Measurements from ENCODE around the gene MLPH. TPM values are rescaled to one million over a fixed set of nuclear protein-coding genes. Genes with fewer than 3 reads are reported as not detected.

The MLPH gene
- total RNA-seq, 2 donors from 2014 or later, result 0.75 to 1.0 TPM

GRCh38 chr2:237572742-237573101, 85.7 kb downstream of the MLPH start:
- H3K27me3 Mint-ChIP-seq (ENCODE audit: insufficient read depth), result no peaks in the 10 kb centered on the region
- H3K9me3 Mint-ChIP-seq, result peaks cover 2% of the 10 kb centered on the region
- peaks cover 38% of the 10 kb centered on the region for H3K36me3 Mint-ChIP-seq (ENCODE audit: low read depth)
- peak; percentile 72 for DNase-seq
- peak overlapping the region; percentile 41 for H3K27ac Mint-ChIP-seq
- Histone ChIP-seq H3K9ac (ENCODE audit: extremely low read depth, low read length, poor library complexity, severe bottlenecking) (no peak overlapping the region), H3K4me1 (ENCODE audit: control insufficient read depth, insufficient read depth, low read length) (peaks cover 6% of the 10 kb centered on the region), H3K36me3 (ENCODE audit: control insufficient read depth, insufficient read depth, low read length) (peaks cover 30% of the 10 kb centered on the region), H3K9me3 (ENCODE audit: control insufficient read depth, low read length) (no peaks in the 10 kb centered on the region), H3K4me3 (ENCODE audit: low read length) (no peak overlapping the region), H3K27ac (ENCODE audit: low read depth, low read length) (no peak overlapping the region), H3K27me3 (ENCODE audit: control insufficient read depth, insufficient read depth, low read length, poor library complexity, severe bottlenecking) (no peaks in the 10 kb centered on the region)
- WGBS, 2 experiments (ENCODE audit: insufficient coverage in 1 of 2, insufficient read length in 1 of 2), result 92 to 96% methylated on average over 3 to 4 of the region's 4 CpGs
- no peak for TF ChIP-seq CTCF (conservative IDR thresholded peaks at IDR 0.05)
- peaks cover 30% of the 10 kb centered on the region for H3K4me1 Mint-ChIP-seq
- H3K4me3 Mint-ChIP-seq, result no peak overlapping the region

DNA sequence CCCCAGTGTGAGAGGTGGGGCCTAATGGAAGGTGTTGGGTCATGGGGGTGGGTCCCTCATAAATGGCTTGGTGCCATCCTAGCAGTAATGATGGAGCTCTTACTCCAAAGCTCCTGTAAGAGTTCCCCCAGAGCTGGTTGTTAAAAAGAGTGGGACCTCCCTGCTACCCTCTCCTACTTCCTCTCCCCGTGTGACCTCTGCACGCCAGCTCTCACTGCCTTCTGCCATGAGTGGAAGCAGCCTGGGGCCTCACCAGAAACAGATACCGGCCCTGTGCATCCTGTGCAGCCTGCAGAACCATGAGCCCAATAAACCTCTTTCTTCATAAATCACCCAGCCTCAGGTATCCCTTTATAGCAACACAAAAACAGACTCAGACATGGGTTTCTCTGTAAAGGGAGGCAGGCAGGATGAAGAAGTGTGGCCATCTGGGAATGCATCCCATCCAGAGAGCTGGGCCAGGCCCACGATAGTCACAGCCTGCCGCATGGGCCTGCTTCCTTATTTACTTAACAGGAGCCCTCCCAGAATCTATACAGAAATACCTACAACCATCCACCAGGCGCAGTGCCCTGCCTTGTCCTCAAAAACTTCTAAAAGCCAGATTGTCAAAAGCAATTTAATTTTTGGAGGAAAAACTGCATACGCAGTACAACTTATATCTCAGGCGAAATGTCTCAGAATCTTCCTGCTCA, 86.8 kb downstream of the MLPH start:
- peaks cover 2% of the 10 kb centered on the region for H3K9me3 Mint-ChIP-seq
- no peak for DNase-seq
- peaks cover 42% of the 10 kb centered on the region for H3K36me3 ChIP-seq (ENCODE audit: control insufficient read depth, insufficient read depth, low read length)
- peaks cover 46% of the 10 kb centered on the region for H3K36me3 Mint-ChIP-seq (ENCODE audit: low read depth)
- H3K27me3 ChIP-seq (ENCODE audit: control insufficient read depth, insufficient read depth, low read length, poor library complexity, severe bottlenecking), result no peaks in the 10 kb centered on the region
- no peak overlapping the region for H3K9ac ChIP-seq (ENCODE audit: extremely low read depth, low read length, poor library complexity, severe bottlenecking)
- peaks cover 6% of the 10 kb centered on the region for H3K4me1 ChIP-seq (ENCODE audit: control insufficient read depth, insufficient read depth, low read length)
- no peak overlapping the region for H3K4me3 Mint-ChIP-seq
- H3K27ac Mint-ChIP-seq, result peak overlapping the region; percentile 48
- 94% methylated on average over 2 to 8 of the region's 8 CpGs for WGBS, 2 experiments (ENCODE audit: insufficient coverage in 1 of 2, insufficient read length in 1 of 2)
- no peaks in the 10 kb centered on the region for H3K9me3 ChIP-seq (ENCODE audit: control insufficient read depth, low read length)
- TF ChIP-seq CTCF (conservative IDR thresholded peaks at IDR 0.05), result peak; percentile 14
- H3K4me1 Mint-ChIP-seq, result peaks cover 30% of the 10 kb centered on the region
- H3K4me3 ChIP-seq (ENCODE audit: low read length), result no peak overlapping the region
- no peak overlapping the region for H3K27ac ChIP-seq (ENCODE audit: low read depth, low read length)
- no peaks in the 10 kb centered on the region for H3K27me3 Mint-ChIP-seq (ENCODE audit: insufficient read depth)

- H3K36me3 ChIP-seq (ENCODE audit: control insufficient read depth, insufficient read depth, low read length), result peaks cover 48% of the 10 kb centered on the region
- H3K27ac Mint-ChIP-seq, result peak overlapping the region; percentile 48
- no peaks in the 10 kb centered on the region for H3K9me3 Mint-ChIP-seq
- H3K4me1 Mint-ChIP-seq, result peaks cover 30% of the 10 kb centered on the region
- peaks cover 50% of the 10 kb centered on the region for H3K36me3 Mint-ChIP-seq (ENCODE audit: low read depth)
- H3K4me1 ChIP-seq (ENCODE audit: control insufficient read depth, insufficient read depth, low read length), result peaks cover 6% of the 10 kb centered on the region
- DNase-seq, result no peak
- no peaks in the 10 kb centered on the region for H3K27me3 Mint-ChIP-seq (ENCODE audit: insufficient read depth)
- H3K9ac ChIP-seq (ENCODE audit: extremely low read depth, low read length, poor library complexity, severe bottlenecking), result no peak overlapping the region
- no peaks in the 10 kb centered on the region for H3K27me3 ChIP-seq (ENCODE audit: control insufficient read depth, insufficient read depth, low read length, poor library complexity, severe bottlenecking)
- no peak overlapping the region for H3K4me3 ChIP-seq (ENCODE audit: low read length)
- H3K27ac ChIP-seq (ENCODE audit: low read depth, low read length), result no peak overlapping the region
- H3K4me3 Mint-ChIP-seq, result no peak overlapping the region
- peak; percentile 0 for TF ChIP-seq CTCF (conservative IDR thresholded peaks at IDR 0.05)
- no peaks in the 10 kb centered on the region for H3K9me3 ChIP-seq (ENCODE audit: control insufficient read depth, low read length)
- WGBS, 2 experiments (ENCODE audit: insufficient coverage in 1 of 2, insufficient read length in 1 of 2), result 95 to 100% methylated on average over 2 to 9 of the region's 9 CpGs
Measured at GRCh38 chr2:237574467-237574866, 87.4 kb downstream of the MLPH start.

All from endodermal cell (in vitro differentiated cells).